ENCODE data around the gene LKAAEAR1. TPM values are rescaled to one million over a fixed set of nuclear protein-coding genes. Genes with fewer than 3 reads are reported as not detected.

LKAAEAR1 gene
- total and polyA plus RNA-seq, 2 of the 13 experiments (the other 11 are each of a cell fraction or from before 2014, with no cell fraction given): not detected

DNA sequence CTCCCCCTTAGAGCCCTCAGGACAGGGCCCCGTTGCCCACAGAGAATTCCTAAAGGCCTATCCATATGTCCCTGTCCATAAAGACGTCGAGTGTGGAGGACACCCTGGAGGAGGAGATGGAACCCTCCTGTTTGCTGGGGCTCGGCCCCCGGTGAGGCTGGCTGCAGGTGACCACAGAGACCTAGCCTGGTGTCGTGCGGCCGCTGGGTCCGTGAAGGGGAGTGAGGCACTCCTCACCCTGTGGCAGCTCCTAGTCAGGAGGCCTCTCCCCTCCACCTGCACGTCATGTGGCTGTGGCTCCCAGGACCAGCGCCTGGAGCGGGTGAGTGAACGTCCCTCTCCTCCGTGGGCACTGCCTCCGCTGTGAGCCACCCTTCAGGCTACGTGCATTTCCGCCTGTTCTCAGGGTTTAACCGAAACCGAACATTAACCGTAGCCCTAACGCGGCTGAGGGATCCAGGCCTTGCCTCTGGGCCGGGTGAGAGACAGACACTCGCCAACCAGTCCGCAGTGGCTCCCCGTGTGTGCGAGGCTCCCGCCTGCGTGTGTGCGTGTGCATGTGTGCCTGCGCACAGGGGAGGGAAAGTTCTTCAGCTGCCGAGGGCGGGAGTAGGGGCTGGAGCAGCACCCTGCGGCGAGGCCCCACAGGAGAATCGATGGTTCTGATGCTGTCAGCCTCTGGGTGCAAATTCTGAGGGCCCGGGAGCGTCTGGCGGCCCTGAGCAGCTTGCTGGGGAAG, 27.1 kb downstream of the LKAAEAR1 start (continued):
- TF ChIP-seq TARDBP (CRISPR knock-in tag; IDR thresholded peaks at IDR 0.05) (peak; percentile 32; the same call in 1 of the 2 replicates), ZNF616 (CRISPR knock-in tag; IDR thresholded peaks at IDR 0.05; ENCODE audit: low read depth) (no peak), POLR2A (IDR thresholded peaks at IDR 0.05; ENCODE audit: insufficient read depth in 1 of 2, low read depth in 2 of 2, low read length in 2 of 2) (no peak; a peak in 1 of 4 replicates), SOX6 (IDR thresholded peaks at IDR 0.05) (no peak), SOX6 (CRISPR knock-in tag; IDR thresholded peaks at IDR 0.05) (no peak), REPIN1 (CRISPR knock-in tag; IDR thresholded peaks at IDR 0.05; ENCODE audit: borderline replicate concordance, low read depth) (no peak), ATF7 (IDR thresholded peaks at IDR 0.05) (no peak), ATF7 (CRISPR knock-in tag; IDR thresholded peaks at IDR 0.05) (0 out of 2 replicates have a peak, but pooled peaks have one; percentile 63), KLF11 (CRISPR knock-in tag; IDR thresholded peaks at IDR 0.05) (no peak; the same call in 1 of the 2 replicates), SAP130 (CRISPR knock-in tag; IDR thresholded peaks at IDR 0.05; ENCODE audit: low read depth) (no peak; the same call in 1 of the 2 replicates), SIN3B (IDR thresholded peaks at IDR 0.05; ENCODE audit: low read length) (no peak), SP1 (IDR thresholded peaks at IDR 0.05) (no peak), SP1 (CRISPR knock-in tag; IDR thresholded peaks at IDR 0.05) (no peak; the same call in 1 of the 2 replicates), DMAP1 (CRISPR knock-in tag; IDR thresholded peaks at IDR 0.05) (no peak; the same call in 1 of the 2 replicates), SYNCRIP (IDR thresholded peaks at IDR 0.05; ENCODE audit: insufficient read depth, low read depth, low read length) (no peak), CBFB (CRISPR knock-in tag; IDR thresholded peaks at IDR 0.05) (no peak; the same call in 1 of the 2 replicates), ZNF138 (CRISPR knock-in tag; IDR thresholded peaks at IDR 0.05; ENCODE audit: low read depth) (peak; percentile 67; the same call in 1 of the 2 replicates), ZNF746 (CRISPR knock-in tag; IDR thresholded peaks at IDR 0.05) (0 out of 2 replicates have a peak, but pooled peaks have one; percentile 29), ZNF605 (CRISPR knock-in tag; IDR thresholded peaks at IDR 0.05) (0 out of 2 replicates have a peak, but pooled peaks have one; percentile 44), HNRNPLL (IDR thresholded peaks at IDR 0.05; ENCODE audit: low read depth, low read length, poor library complexity, severe bottlenecking) (no peak), ZNF792 (CRISPR knock-in tag; IDR thresholded peaks at IDR 0.05) (peak; percentile 14), ZNF775 (CRISPR knock-in tag; IDR thresholded peaks at IDR 0.05; ENCODE audit: borderline replicate concordance) (no peak), MTA1 (CRISPR knock-in tag; IDR thresholded peaks at IDR 0.05; ENCODE audit: borderline replicate concordance) (peak; percentile 79; the same call in 1 of the 2 replicates), KDM6A (CRISPR knock-in tag; IDR thresholded peaks at IDR 0.05; ENCODE audit: low read depth) (no peak), THAP11 (CRISPR knock-in tag; IDR thresholded peaks at IDR 0.05) (no peak; the same call in 1 of the 2 replicates), PHF20 (CRISPR knock-in tag; IDR thresholded peaks at IDR 0.05) (no peak; the same call in 1 of the 2 replicates), U2AF1 (optimal IDR thresholded peaks at IDR 0.05; ENCODE audit: low read depth, low read length) (peak; percentile 93), STAT5B (CRISPR knock-in tag; IDR thresholded peaks at IDR 0.05) (peak; percentile 9; the same call in 1 of the 2 replicates)
- TF ChIP-seq, protein P1, sequence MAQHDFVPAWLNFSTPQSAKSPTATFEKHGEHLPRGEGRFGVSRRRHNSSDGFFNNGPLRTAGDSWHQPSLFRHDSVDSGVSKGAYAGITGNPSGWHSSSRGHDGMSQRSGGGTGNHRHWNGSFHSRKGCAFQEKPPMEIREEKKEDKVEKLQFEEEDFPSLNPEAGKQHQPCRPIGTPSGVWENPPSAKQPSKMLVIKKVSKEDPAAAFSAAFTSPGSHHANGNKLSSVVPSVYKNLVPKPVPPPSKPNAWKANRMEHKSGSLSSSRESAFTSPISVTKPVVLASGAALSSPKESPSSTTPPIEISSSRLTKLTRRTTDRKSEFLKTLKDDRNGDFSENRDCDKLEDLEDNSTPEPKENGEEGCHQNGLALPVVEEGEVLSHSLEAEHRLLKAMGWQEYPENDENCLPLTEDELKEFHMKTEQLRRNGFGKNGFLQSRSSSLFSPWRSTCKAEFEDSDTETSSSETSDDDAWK (CRISPR knock-in tag; IDR thresholded peaks at IDR 0.05): no peak
- TF ChIP-seq, protein P2, sequence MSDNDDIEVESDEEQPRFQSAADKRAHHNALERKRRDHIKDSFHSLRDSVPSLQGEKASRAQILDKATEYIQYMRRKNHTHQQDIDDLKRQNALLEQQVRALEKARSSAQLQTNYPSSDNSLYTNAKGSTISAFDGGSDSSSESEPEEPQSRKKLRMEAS (IDR thresholded peaks at IDR 0.05): peak; percentile 81
- TF ChIP-seq, protein P3, sequence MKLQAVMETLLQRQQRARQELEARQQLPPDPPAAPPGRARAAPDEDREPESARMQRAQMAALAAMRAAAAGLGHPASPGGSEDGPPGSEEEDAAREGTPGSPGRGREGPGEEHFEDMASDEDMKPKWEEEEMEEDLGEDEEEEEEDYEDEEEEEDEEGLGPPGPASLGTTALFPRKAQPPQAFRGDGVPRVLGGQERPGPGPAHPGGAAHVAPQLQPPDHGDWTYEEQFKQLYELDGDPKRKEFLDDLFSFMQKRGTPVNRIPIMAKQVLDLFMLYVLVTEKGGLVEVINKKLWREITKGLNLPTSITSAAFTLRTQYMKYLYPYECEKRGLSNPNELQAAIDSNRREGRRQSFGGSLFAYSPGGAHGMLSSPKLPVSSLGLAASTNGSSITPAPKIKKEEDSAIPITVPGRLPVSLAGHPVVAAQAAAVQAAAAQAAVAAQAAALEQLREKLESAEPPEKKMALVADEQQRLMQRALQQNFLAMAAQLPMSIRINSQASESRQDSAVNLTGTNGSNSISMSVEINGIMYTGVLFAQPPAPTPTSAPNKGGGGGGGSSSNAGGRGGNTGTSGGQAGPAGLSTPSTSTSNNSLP (IDR thresholded peaks at IDR 0.05; ENCODE audit: low read depth, low read length): no peak

Data from HepG2 (cell line).